NCI-H460 (cell line): ENCODE measurements around the gene CDC27. TPM values are rescaled to one million over a fixed set of nuclear protein-coding genes. Genes with fewer than 3 reads are reported as not detected.
"Not testable (repeated sequence)": the region's sequence is repeated elsewhere in the genome, so short reads cannot be mapped to it uniquely, and the experiment has no call there.

Source experiments
- DNase-seq: peaks from one replicate; pipeline ENCODE4 v3.0.0-alpha.2; 2016; ENCODE audit warnings: low read depth; ENCODE audit errors: extremely low read depth
- total RNA-seq: library from RNA; depleted of rRNA; stranded (reverse); fragments of >200 nt; shearing (Covaris generic); gene quantifications from 2 replicates; pipeline ENCODE4 v1.2.3, GENCODE V29; 2014

The CDC27 gene
- total RNA-seq, 1 experiment from 2014 or later: 138 TPM

DNA sequence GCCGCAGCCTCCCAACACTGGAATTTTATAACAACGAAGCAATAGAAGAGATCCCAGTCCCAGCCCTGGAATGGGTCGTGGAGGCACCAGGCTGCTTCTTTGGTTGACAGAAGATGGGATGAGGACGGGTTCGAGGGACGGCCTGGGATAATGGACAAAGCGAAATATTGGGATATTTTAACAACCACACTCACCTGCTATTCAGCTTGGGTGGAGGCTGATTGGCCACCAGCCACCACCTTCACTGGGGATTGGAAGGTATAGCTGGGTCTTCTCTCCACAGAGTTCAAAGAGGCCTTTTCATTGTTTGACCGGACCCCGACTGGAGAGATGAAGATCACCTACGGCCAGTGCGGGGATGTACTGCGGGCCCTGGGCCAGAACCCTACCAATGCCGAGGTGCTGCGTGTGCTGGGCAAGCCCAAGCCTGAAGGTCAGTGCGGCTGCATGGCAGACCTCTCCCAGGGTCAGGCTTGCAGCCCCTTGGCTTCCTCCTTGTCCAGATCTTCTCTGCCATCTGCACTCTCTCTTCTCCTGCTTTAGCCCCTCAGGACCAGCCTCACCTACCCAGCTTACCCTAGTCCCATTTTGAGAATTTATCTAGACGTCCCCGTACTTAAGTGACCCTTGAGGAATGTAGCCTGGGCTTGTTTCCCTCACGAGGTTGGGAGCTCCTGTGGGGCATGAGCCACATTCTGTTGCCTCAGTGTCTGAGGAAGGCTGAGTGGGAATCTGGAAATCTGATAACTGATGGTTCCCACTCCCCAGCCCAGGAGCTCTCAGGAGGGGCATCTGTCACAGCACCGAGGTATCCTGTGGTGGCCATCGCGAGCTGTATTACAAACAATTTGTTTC is 30.8 kb upstream of the CDC27 start:
- no peak for DNase-seq

GRCh38 chr17:47218896-47219430 is 29.9 kb upstream of the CDC27 start:
- no peak for DNase-seq

GRCh38 chr17:47217279-47217678 is 28.2 kb upstream of the CDC27 start:
- not testable (repeated sequence) for DNase-seq

- DNase-seq: not testable (repeated sequence)
These were observed 27.7 kb upstream of the CDC27 start for GRCh38 chr17:47216821-47217220.

DNA sequence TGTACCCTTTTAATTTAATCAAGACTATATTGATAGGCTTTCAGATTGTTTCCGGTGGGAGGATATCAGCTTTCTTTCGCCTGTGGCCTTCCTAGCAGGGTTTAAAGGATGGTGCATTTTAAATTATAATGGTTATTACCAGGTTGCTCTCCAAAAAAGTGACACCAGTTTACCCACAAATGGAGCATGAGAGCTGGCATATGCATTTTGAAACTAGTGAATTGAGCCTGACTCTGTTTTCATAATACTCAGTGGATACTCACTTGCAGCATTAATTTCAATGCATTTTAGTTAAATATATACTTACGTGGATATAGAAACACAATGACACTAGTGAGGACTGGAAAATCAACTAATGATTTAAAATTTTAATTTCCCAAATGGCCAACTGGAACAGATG is 25.8 kb upstream of the CDC27 start:
- DNase-seq: no peak

DNA sequence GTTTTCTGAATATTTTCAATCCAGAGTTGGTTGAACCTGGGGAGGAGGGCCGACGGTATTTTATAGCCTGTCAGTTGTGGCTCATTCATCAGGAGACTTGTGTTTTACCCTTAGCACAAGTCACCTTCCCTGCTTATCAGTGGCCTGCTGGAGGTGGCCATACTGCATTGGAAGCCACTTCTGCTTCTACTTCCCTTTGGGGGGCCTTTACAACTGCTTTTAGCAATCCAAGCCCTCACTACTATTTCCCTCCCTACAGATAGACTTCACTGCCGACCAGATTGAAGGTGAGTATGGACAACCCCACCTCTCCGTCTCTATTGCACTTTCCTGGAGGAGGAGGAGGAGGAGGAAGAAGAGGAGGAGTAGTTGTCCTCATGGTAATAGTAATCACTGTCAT is 24.4 kb upstream of the CDC27 start:
- no peak for DNase-seq

DNA sequence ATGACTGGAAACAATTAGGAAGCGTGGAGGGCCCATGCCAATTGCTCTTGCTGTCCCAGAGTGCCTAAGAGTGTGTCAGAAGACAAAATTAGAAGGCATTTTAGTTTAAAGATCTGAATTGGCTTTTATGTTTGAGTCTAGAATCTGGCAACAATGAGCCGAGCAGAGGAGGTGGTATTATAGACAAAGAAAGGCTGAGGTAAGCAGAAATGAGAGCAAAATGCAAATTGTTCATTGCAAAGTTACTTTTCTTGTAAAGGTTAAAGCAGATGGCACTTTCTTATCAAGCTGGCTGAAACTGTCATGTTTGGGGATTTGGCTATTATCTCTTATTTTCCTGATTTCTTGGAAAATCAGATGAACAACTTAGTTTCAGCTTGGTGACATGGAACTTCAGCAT is 23.4 kb upstream of the CDC27 start:
- no peak for DNase-seq

GRCh38 chr17:47210779-47211178 is 21.7 kb upstream of the CDC27 start:
- no peak for DNase-seq

- no peak for DNase-seq
These were observed 21.0 kb upstream of the CDC27 start for GRCh38 chr17:47210105-47210504.

- DNase-seq: no peak
These were observed 20.4 kb upstream of the CDC27 start for GRCh38 chr17:47209499-47209898.

GRCh38 chr17:47208744-47209488 is 19.8 kb upstream of the CDC27 start, which contains the start of gene MYL4:
MYL4 (plus strand) TSS chr17:47209348; CDS start chr17:47209423, 75 bp downstream.
- no peak for DNase-seq

DNA sequence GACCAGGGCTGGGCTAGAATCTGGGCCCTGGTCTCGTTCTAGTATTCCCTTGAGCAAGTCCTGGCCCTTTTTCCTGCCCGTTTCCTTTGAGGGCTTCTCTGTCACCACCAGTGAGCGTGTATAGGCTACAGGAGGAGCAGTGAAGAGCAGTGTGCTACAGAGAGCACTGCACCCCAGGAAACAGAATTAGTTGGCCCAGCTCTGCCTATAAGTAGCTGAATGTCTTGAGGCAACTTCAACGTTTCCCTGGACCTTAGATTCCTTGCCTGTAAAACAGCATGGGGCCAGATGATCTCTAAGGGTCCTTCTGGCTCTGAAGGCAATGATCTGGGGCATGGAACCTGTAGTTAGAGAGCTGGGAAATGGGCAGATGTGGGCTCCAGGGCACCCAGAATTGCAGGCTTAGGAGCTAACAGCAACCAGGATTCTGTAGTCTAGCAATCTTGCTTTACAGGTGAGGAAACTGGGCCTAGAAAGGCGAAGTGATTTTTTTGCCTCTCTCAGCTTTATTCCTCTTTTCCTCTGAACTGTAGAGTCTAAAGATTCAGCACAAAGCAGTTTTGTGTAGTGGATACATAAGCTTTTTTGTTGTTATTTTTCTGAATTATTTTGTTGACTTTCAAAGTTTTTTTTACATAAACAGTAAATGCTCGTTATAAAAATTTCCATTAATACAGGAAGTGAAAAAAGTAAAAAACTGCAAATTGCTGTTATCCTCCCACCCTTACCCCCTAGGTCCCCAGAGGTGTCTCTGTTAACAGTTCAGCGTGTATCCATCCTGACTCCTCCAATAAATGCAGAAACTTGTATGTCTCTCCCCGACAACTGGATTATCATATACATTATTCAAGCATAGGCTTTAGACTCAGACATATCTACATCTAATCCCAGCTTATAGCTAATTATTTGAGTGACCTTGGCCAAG is 18.3 kb upstream of the CDC27 start:
- no peak for DNase-seq

GRCh38 chr17:47205419-47205963 is 16.4 kb upstream of the CDC27 start:
- DNase-seq: no peak

DNA sequence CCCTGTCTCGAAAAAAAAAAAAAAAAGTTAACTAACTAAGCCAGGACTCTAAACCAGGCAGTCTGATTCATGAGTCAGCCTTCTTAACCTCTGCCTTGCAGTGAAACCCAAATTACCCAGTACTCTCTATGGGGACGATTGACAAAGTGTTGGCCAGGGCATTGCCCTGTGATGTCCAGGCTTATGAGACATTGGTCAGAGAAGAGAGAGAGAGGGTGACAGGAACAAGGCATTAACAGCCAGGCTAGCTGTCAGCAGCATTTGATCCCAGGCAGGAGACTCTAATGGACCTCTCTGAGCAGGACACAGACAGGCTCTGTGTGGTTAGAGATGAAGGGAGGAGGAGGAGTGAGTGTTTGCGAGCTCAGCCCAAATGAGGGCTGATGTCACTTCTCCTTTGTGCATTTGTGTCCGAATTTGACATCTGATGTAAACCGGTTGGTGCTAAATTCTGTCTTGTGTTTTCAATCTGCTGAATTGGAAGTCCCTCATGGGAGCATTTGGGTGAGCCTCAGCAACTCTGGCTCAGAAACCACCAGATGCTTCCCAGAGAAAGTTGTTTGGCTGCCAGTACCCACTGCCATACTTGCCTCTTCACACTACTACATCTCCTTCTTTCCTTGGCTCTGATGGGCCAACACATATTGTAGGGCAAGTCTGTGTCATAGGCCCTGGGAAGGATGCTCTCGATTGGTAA is 15.8 kb upstream of the CDC27 start:
- DNase-seq: no peak

DNA sequence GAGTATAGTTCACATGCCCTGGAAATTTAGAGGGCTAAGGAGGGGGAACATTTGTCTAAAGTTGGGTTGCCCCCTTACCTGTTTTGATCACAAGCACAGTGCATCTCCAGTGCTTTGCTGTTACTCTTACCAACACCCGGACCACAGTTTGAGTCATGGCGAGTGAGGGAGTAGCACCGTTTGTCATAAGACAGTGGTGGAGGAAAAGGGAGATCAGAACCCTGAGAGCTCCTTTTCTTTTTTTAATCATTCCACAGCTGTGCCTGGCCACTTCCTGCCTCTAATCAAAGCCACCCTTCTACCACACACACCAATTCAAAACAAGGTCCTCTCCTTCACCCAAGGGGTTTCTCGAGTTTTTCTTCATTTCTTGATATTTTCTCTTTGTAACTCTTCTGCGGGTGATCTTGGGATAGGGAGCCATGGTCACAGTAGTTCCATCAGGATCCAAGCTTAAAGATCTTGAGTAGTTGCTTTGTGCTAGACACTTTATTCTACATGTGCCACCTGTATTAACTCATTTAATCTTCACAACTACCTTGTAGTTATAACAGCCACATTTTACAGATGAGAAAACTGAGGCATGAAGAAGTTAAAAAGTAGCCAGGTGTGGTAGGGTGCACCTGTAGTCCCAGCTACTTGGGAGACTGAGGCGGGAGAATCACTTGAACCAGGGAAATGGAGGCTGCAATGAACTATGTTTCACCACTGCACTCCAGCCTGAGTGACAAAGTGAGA is 15.1 kb upstream of the CDC27 start:
- no peak for DNase-seq

DNA sequence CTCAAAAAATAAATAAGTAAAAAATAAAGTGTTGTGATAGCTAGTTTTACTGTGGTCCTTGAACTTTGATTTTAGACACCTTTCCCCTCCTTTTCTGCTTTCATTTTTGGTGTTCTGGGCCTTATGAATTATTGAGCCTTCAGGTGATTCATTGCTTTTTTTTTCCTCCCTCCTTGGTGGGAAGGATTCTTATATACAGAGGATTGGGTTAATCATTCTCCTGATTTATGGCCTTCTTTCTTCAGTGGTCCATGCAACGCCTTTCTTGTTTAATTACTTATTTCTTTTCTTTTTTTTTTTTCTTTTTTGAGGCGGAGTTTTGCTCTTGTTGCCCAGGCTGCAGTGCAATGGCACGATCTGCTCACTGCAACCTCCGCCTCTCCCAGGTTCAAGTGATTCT is 12.1 kb upstream of the CDC27 start:
- DNase-seq: no peak

DNA sequence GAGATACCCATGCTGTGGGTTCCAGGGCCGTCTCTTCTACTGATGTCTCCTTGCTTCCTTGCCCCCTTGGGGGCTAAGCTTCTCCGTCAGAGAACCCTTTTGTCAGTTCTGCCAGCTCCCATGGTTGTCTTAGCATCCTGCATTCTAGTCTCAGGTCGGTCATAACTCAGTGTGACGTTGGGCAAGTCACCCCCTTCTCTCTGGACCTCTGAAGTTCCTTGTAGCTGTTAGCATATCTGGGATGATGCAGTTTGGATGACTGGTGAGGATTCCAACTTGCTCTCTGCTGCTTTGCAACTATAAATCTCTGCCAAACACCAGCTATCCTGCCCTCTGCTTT is 11.2 kb upstream of the CDC27 start:
- DNase-seq: no peak

GRCh38 chr17:47199627-47200324 is 10.7 kb upstream of the CDC27 start:
- no peak for DNase-seq
